ENCODE results near the gene TMEFF2.

The TMEFF2 gene

GRCh38 chr2:192069417-192069816 lies 125.3 kb downstream of the TMEFF2 start:
- no peaks in the 10 kb centered on the region for H3K27me3 ChIP-seq (ENCODE audit: control insufficient read depth in 3 of 3, insufficient read depth in 3 of 3, low read depth in 1 of 3, low read length in 3 of 3)
- H3K27ac ChIP-seq (replicated peaks; ENCODE audit: low read length): no peak overlapping the region
- no peak overlapping the region for H3K18ac ChIP-seq (ENCODE audit: low read length)
- no peak overlapping the region for H2BK12ac ChIP-seq (ENCODE audit: low read length)
- DNase-seq (ENCODE audit: low spot score): no peak
- no peak overlapping the region for H3K14ac ChIP-seq (ENCODE audit: low read length)
- H4K8ac ChIP-seq (ENCODE audit: low read depth, low read length): no peak overlapping the region
- no peak overlapping the region for H3K23ac ChIP-seq (ENCODE audit: low read depth, low read length, poor library complexity)
- WGBS, 2 donors (ENCODE audit: extremely low coverage in 2 of 2, insufficient read length in 2 of 2, insufficient replicate concordance in 1 of 2): no CpG with 5 or more reads among the region's 1 CpG
- peaks cover 0 to 2% of the 10 kb centered on the region in 2 donors for H3K4me1 ChIP-seq (ENCODE audit: control insufficient read depth in 2 of 2, insufficient read depth in 1 of 2, low read depth in 1 of 2, low read length in 2 of 2)
- H2BK120ac ChIP-seq (ENCODE audit: low read depth, low read length): no peak overlapping the region
- H3K9ac ChIP-seq (ENCODE audit: low read depth, low read length, poor library complexity): no peak overlapping the region
- H2AFZ ChIP-seq (ENCODE audit: low read length): no peak overlapping the region
- no peak overlapping the region for H3K4ac ChIP-seq (ENCODE audit: low read length)
- H3K4me2 ChIP-seq (ENCODE audit: insufficient read depth, low read length, poor library complexity, severe bottlenecking): no peak overlapping the region
- no peak overlapping the region for H3K4me3 ChIP-seq (ENCODE audit: low read length in 2 of 2)
- H3K36me3 ChIP-seq (replicated peaks in 1 of 2; ENCODE audit: control insufficient read depth in 2 of 2, insufficient read depth in 2 of 2, low read length in 2 of 2): no peaks in the 10 kb centered on the region
- no peak overlapping the region for H2BK5ac ChIP-seq (ENCODE audit: low read length)
- H3K79me1 ChIP-seq (ENCODE audit: low read depth, low read length): no peaks in the 10 kb centered on the region
- no peak overlapping the region for H2BK15ac ChIP-seq (ENCODE audit: low read length)
- H3K9me3 ChIP-seq (replicated peaks in 1 of 2; ENCODE audit: control insufficient read depth in 2 of 2, insufficient read depth in 1 of 2, low read depth in 1 of 2, low read length in 2 of 2): no peaks in the 10 kb centered on the region
- H2AK5ac ChIP-seq (ENCODE audit: low read depth, low read length): no peak overlapping the region
- no peak overlapping the region for H4K91ac ChIP-seq (ENCODE audit: low read depth, low read length, poor library complexity)

GRCh38 chr2:192068966-192069365 lies 125.8 kb downstream of the TMEFF2 start:
- Histone ChIP-seq H3K4me2 (ENCODE audit: insufficient read depth, low read length, poor library complexity, severe bottlenecking) (no peak overlapping the region), H3K4ac (ENCODE audit: low read length) (no peak overlapping the region), H4K91ac (ENCODE audit: low read depth, low read length, poor library complexity) (no peak overlapping the region), H3K27ac (replicated peaks; ENCODE audit: low read length) (no peak overlapping the region), H3K18ac (ENCODE audit: low read length) (no peak overlapping the region), H4K8ac (ENCODE audit: low read depth, low read length) (no peak overlapping the region), H2BK120ac (ENCODE audit: low read depth, low read length) (no peak overlapping the region), H3K27me3 (ENCODE audit: control insufficient read depth in 3 of 3, insufficient read depth in 3 of 3, low read depth in 1 of 3, low read length in 3 of 3) (no peaks in the 10 kb centered on the region), H3K4me3 (ENCODE audit: low read length in 2 of 2) (no peak overlapping the region), H3K79me1 (ENCODE audit: low read depth, low read length) (no peaks in the 10 kb centered on the region), H2BK5ac (ENCODE audit: low read length) (no peak overlapping the region), H2BK12ac (ENCODE audit: low read length) (no peak overlapping the region), H3K9ac (ENCODE audit: low read depth, low read length, poor library complexity) (no peak overlapping the region), H2BK15ac (ENCODE audit: low read length) (no peak overlapping the region), H3K23ac (ENCODE audit: low read depth, low read length, poor library complexity) (no peak overlapping the region), H3K36me3 (replicated peaks in 1 of 2; ENCODE audit: control insufficient read depth in 2 of 2, insufficient read depth in 2 of 2, low read length in 2 of 2) (no peaks in the 10 kb centered on the region), H2AFZ (ENCODE audit: low read length) (no peak overlapping the region), H3K4me1 (ENCODE audit: control insufficient read depth in 2 of 2, insufficient read depth in 1 of 2, low read depth in 1 of 2, low read length in 2 of 2) (peaks cover 0 to 2% of the 10 kb centered on the region in 2 donors), H2AK5ac (ENCODE audit: low read depth, low read length) (no peak overlapping the region), H3K9me3 (replicated peaks in 1 of 2; ENCODE audit: control insufficient read depth in 2 of 2, insufficient read depth in 1 of 2, low read depth in 1 of 2, low read length in 2 of 2) (no peaks in the 10 kb centered on the region), H3K14ac (ENCODE audit: low read length) (no peak overlapping the region)
- WGBS, 2 donors (ENCODE audit: extremely low coverage in 2 of 2, insufficient read length in 2 of 2, insufficient replicate concordance in 1 of 2): no CpG with 5 or more reads among the region's 4 CpGs
- DNase-seq (ENCODE audit: low spot score): no peak

GRCh38 chr2:192067631-192068030 lies 127.1 kb downstream of the TMEFF2 start:
- WGBS, 2 donors (ENCODE audit: extremely low coverage in 2 of 2, insufficient read length in 2 of 2, insufficient replicate concordance in 1 of 2): no CpG with 5 or more reads among the region's 1 CpG

GRCh38 chr2:192064459-192064858 lies 130.3 kb downstream of the TMEFF2 start:
- no peak overlapping the region for H3K27ac ChIP-seq (replicated peaks; ENCODE audit: low read length)
- no peak overlapping the region for H3K23ac ChIP-seq (ENCODE audit: low read depth, low read length, poor library complexity)
- no peak for DNase-seq (ENCODE audit: low spot score)
- H3K79me1 ChIP-seq (ENCODE audit: low read depth, low read length): no peaks in the 10 kb centered on the region
- H3K4me3 ChIP-seq (ENCODE audit: low read length in 2 of 2): no peak overlapping the region
- H2BK15ac ChIP-seq (ENCODE audit: low read length): no peak overlapping the region
- H3K14ac ChIP-seq (ENCODE audit: low read length): no peak overlapping the region
- H2AFZ ChIP-seq (ENCODE audit: low read length): no peak overlapping the region
- WGBS, 2 donors (ENCODE audit: extremely low coverage in 2 of 2, insufficient read length in 2 of 2, insufficient replicate concordance in 1 of 2): no CpG with 5 or more reads among the region's 2 CpGs
- no peak overlapping the region for H4K8ac ChIP-seq (ENCODE audit: low read depth, low read length)
- no peak overlapping the region for H3K9ac ChIP-seq (ENCODE audit: low read depth, low read length, poor library complexity)
- H2BK12ac ChIP-seq (ENCODE audit: low read length): no peak overlapping the region
- H2BK120ac ChIP-seq (ENCODE audit: low read depth, low read length): no peak overlapping the region
- H2AK5ac ChIP-seq (ENCODE audit: low read depth, low read length): no peak overlapping the region
- H3K9me3 ChIP-seq (replicated peaks in 1 of 2; ENCODE audit: control insufficient read depth in 2 of 2, insufficient read depth in 1 of 2, low read depth in 1 of 2, low read length in 2 of 2): no peaks in the 10 kb centered on the region
- H3K36me3 ChIP-seq (replicated peaks in 1 of 2; ENCODE audit: control insufficient read depth in 2 of 2, insufficient read depth in 2 of 2, low read length in 2 of 2): no peaks in the 10 kb centered on the region
- H3K4me2 ChIP-seq (ENCODE audit: insufficient read depth, low read length, poor library complexity, severe bottlenecking): no peak overlapping the region
- H3K4ac ChIP-seq (ENCODE audit: low read length): no peak overlapping the region
- peaks cover 0 to 2% of the 10 kb centered on the region in 2 donors for H3K4me1 ChIP-seq (ENCODE audit: control insufficient read depth in 2 of 2, insufficient read depth in 1 of 2, low read depth in 1 of 2, low read length in 2 of 2)
- no peak overlapping the region for H3K18ac ChIP-seq (ENCODE audit: low read length)
- no peak overlapping the region for H4K91ac ChIP-seq (ENCODE audit: low read depth, low read length, poor library complexity)
- no peak overlapping the region for H2BK5ac ChIP-seq (ENCODE audit: low read length)
- no peaks in the 10 kb centered on the region for H3K27me3 ChIP-seq (ENCODE audit: control insufficient read depth in 3 of 3, insufficient read depth in 3 of 3, low read depth in 1 of 3, low read length in 3 of 3)

More at GRCh38 chr2:192067631-192068030, 127.1 kb downstream of the TMEFF2 start:
- Histone ChIP-seq H3K9ac (ENCODE audit: low read depth, low read length, poor library complexity) (no peak overlapping the region), H3K18ac (ENCODE audit: low read length) (no peak overlapping the region), H4K8ac (ENCODE audit: low read depth, low read length) (no peak overlapping the region), H3K27ac (replicated peaks; ENCODE audit: low read length) (no peak overlapping the region), H3K27me3 (ENCODE audit: control insufficient read depth in 3 of 3, insufficient read depth in 3 of 3, low read depth in 1 of 3, low read length in 3 of 3) (no peaks in the 10 kb centered on the region), H3K36me3 (replicated peaks in 1 of 2; ENCODE audit: control insufficient read depth in 2 of 2, insufficient read depth in 2 of 2, low read length in 2 of 2) (no peaks in the 10 kb centered on the region), H2BK12ac (ENCODE audit: low read length) (no peak overlapping the region), H3K4me2 (ENCODE audit: insufficient read depth, low read length, poor library complexity, severe bottlenecking) (no peak overlapping the region), H2BK5ac (ENCODE audit: low read length) (no peak overlapping the region), H3K4me1 (ENCODE audit: control insufficient read depth in 2 of 2, insufficient read depth in 1 of 2, low read depth in 1 of 2, low read length in 2 of 2) (peaks cover 0 to 2% of the 10 kb centered on the region in 2 donors), H4K91ac (ENCODE audit: low read depth, low read length, poor library complexity) (no peak overlapping the region), H3K9me3 (replicated peaks in 1 of 2; ENCODE audit: control insufficient read depth in 2 of 2, insufficient read depth in 1 of 2, low read depth in 1 of 2, low read length in 2 of 2) (no peaks in the 10 kb centered on the region), H3K79me1 (ENCODE audit: low read depth, low read length) (no peaks in the 10 kb centered on the region), H3K4me3 (ENCODE audit: low read length in 2 of 2) (no peak overlapping the region), H2BK120ac (ENCODE audit: low read depth, low read length) (no peak overlapping the region), H2BK15ac (ENCODE audit: low read length) (no peak overlapping the region), H2AK5ac (ENCODE audit: low read depth, low read length) (no peak overlapping the region), H2AFZ (ENCODE audit: low read length) (no peak overlapping the region), H3K23ac (ENCODE audit: low read depth, low read length, poor library complexity) (no peak overlapping the region), H3K4ac (ENCODE audit: low read length) (no peak overlapping the region), H3K14ac (ENCODE audit: low read length) (no peak overlapping the region)
- DNase-seq (ENCODE audit: low spot score): no peak

Measured in neuronal stem cell (in vitro differentiated cells).